Measurements from ENCODE around the gene ARHGAP27.

DNA sequence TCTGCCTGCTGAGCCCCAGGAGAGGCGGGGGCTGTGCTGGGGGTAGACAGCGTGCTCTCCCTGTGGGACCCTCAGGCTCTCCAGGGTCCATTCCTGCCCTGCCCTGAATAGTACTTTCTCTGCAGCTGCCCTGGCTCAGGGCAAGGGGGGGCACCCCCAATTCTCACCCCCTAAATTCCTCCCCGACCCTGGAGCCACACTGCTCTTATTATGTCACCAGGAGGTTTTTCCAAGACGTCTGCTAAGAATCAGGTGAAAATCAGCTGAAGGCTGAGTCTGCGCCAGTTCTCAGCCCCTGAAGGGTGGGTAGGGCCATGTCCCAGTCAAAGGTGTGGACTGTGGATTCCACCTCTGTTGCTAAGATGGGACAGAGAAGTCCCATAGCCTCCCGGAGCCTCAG, 66.0 kb downstream of the ARHGAP27 start:
- TF ChIP-seq, protein P1, sequence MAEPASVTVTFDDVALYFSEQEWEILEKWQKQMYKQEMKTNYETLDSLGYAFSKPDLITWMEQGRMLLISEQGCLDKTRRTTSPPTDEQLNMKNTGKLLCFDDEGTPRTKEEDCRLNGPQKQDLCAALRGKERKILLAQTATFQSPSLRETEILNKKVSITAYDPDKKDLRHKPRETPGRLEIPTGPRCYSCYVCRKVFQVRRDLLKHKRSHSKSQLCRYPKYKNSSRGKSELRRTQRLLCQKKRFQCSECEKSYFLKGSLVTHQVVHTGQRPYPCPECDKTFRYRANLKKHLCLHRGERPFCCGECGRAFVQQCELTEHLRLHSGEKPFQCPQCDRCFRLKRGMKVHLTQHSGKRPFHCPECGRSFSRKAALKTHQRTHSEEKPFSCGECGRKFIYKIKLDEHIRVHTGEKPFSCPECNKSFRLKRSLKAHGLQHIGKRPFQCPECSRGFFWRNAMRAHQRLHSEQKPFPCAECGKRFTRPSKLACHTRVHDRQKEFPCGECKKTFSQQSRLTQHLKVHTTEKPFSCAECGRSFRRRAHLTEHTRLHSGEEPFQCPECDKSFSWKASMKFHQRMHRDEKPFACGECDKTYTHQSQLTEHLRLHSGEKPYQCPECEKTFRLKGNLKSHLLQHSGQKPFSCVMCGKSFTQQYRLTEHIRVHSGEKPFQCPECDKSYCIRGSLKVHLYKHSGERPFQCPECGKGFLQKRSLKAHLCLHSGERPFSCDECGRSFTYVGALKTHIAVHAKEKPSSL (CRISPR knock-in tag; conservative IDR thresholded peaks at IDR 0.05): no peak
- TF ChIP-seq GTF2I (CRISPR knock-in tag; conservative IDR thresholded peaks at IDR 0.05) (no peak), NR2C2 (CRISPR knock-in tag; IDR thresholded peaks at IDR 0.05) (no peak)
- TF ChIP-seq, protein P2, sequence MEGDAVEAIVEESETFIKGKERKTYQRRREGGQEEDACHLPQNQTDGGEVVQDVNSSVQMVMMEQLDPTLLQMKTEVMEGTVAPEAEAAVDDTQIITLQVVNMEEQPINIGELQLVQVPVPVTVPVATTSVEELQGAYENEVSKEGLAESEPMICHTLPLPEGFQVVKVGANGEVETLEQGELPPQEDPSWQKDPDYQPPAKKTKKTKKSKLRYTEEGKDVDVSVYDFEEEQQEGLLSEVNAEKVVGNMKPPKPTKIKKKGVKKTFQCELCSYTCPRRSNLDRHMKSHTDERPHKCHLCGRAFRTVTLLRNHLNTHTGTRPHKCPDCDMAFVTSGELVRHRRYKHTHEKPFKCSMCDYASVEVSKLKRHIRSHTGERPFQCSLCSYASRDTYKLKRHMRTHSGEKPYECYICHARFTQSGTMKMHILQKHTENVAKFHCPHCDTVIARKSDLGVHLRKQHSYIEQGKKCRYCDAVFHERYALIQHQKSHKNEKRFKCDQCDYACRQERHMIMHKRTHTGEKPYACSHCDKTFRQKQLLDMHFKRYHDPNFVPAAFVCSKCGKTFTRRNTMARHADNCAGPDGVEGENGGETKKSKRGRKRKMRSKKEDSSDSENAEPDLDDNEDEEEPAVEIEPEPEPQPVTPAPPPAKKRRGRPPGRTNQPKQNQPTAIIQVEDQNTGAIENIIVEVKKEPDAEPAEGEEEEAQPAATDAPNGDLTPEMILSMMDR (IDR thresholded peaks at IDR 0.05): no peak
- TF ChIP-seq, protein P3, sequence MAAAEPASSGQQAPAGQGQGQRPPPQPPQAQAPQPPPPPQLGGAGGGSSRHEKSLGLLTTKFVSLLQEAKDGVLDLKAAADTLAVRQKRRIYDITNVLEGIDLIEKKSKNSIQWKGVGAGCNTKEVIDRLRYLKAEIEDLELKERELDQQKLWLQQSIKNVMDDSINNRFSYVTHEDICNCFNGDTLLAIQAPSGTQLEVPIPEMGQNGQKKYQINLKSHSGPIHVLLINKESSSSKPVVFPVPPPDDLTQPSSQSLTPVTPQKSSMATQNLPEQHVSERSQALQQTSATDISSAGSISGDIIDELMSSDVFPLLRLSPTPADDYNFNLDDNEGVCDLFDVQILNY (CRISPR knock-in tag; IDR thresholded peaks at IDR 0.05): no peak
- TF ChIP-seq, protein P4, sequence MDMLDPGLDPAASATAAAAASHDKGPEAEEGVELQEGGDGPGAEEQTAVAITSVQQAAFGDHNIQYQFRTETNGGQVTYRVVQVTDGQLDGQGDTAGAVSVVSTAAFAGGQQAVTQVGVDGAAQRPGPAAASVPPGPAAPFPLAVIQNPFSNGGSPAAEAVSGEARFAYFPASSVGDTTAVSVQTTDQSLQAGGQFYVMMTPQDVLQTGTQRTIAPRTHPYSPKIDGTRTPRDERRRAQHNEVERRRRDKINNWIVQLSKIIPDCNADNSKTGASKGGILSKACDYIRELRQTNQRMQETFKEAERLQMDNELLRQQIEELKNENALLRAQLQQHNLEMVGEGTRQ (CRISPR knock-in tag; IDR thresholded peaks at IDR 0.05): no peak
- TF ChIP-seq, protein P5, sequence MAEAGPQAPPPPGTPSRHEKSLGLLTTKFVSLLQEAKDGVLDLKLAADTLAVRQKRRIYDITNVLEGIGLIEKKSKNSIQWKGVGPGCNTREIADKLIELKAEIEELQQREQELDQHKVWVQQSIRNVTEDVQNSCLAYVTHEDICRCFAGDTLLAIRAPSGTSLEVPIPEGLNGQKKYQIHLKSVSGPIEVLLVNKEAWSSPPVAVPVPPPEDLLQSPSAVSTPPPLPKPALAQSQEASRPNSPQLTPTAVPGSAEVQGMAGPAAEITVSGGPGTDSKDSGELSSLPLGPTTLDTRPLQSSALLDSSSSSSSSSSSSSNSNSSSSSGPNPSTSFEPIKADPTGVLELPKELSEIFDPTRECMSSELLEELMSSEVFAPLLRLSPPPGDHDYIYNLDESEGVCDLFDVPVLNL (CRISPR knock-in tag; IDR thresholded peaks at IDR 0.05; ENCODE audit: borderline replicate concordance, low read depth): no peak
- TF ChIP-seq, protein P6, sequence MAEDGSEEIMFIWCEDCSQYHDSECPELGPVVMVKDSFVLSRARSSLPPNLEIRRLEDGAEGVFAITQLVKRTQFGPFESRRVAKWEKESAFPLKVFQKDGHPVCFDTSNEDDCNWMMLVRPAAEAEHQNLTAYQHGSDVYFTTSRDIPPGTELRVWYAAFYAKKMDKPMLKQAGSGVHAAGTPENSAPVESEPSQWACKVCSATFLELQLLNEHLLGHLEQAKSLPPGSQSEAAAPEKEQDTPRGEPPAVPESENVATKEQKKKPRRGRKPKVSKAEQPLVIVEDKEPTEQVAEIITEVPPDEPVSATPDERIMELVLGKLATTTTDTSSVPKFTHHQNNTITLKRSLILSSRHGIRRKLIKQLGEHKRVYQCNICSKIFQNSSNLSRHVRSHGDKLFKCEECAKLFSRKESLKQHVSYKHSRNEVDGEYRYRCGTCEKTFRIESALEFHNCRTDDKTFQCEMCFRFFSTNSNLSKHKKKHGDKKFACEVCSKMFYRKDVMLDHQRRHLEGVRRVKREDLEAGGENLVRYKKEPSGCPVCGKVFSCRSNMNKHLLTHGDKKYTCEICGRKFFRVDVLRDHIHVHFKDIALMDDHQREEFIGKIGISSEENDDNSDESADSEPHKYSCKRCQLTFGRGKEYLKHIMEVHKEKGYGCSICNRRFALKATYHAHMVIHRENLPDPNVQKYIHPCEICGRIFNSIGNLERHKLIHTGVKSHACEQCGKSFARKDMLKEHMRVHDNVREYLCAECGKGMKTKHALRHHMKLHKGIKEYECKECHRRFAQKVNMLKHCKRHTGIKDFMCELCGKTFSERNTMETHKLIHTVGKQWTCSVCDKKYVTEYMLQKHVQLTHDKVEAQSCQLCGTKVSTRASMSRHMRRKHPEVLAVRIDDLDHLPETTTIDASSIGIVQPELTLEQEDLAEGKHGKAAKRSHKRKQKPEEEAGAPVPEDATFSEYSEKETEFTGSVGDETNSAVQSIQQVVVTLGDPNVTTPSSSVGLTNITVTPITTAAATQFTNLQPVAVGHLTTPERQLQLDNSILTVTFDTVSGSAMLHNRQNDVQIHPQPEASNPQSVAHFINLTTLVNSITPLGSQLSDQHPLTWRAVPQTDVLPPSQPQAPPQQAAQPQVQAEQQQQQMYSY (CRISPR knock-in tag; IDR thresholded peaks at IDR 0.05): no peak

Data from WTC11 (cell line).